Body of pancreas (tissue), 4 donors: ENCODE data around the gene TMEM121. TPM values are rescaled to one million over a fixed set of nuclear protein-coding genes. Genes with fewer than 3 reads are reported as not detected.

Experiments
- ATAC-seq: fragments of 150-250 bp; one replicate; pipeline ENCODE4 v1.9.1; 2016
- DNase-seq, 4 donors: peaks; one replicate each; pipeline ENCODE4 v3.0.0-alpha.2; 2019
- H3K27ac ChIP-seq, 4 donors: fragments of 200-600 bp; sonication (generic); 1 replicate in 3 of 4; 2 replicates in 1 of 4; pipeline versions ENCODE4 v1.5.1 to v1.6.1; 2016 to 2019; ENCODE audit warnings: mild to moderate bottlenecking in 1 of 4, mixed read lengths in 1 of 4, moderate library complexity in 1 of 4
- H3K27me3 ChIP-seq, 2 donors: fragments of 200-600 bp; sonication (generic); one replicate each; pipeline ENCODE4 v1.6.0; 2016; ENCODE audit warnings: mild to moderate bottlenecking in 1 of 2
- H3K36me3 ChIP-seq, 2 donors: fragments of 200-600 bp; sonication (generic); replicated peaks in 1 of 2; 2 replicates each; pipeline ENCODE4 v1.5.1; 2016; ENCODE audit warnings: low read depth in 2 of 2; ENCODE audit not compliant: insufficient read depth in 1 of 2
- H3K4me1 ChIP-seq: fragments of 200-600 bp; sonication (generic); one replicate; pipeline ENCODE4 v1.6.0; 2016
- H3K4me3 ChIP-seq, 2 donors: fragments of 200-600 bp; sonication (generic); 1 replicate in 1 of 2; 2 replicates in 1 of 2; pipeline ENCODE4 v1.5.1; 2016 to 2019
- H3K9me3 ChIP-seq, 3 donors: fragments of 200-600 bp; sonication (generic); 1 replicate in 2 of 3; 2 replicates in 1 of 3; pipeline ENCODE4 v1.5.1; 2016
- POLR2A ChIP-seq, 3 donors: fragments of 450-650 bp; IDR thresholded peaks; one replicate each; pipeline ENCODE4 v1.6.1; 2016; ENCODE audit warnings: antibody characterized with exemption in 3 of 3, mild to moderate bottlenecking in 2 of 3
- WGBS, 2 donors: methylation state at CpG; one replicate each; pipeline ENCODE4 v1.1.5; 2017; 5-methylcytosine and 5-hydroxymethylcytosine counted together
- intact Hi-C: fragments of 100-400 bp; cut with DNase I; formaldehyde crosslinking; loops from one replicate; pipeline ENCODE4 v1.15.1; 2023
- total RNA-seq, 2 donors: library from RNA; depleted of rRNA; stranded (reverse); fragments of >200 nt; gene quantifications; one replicate each; pipeline ENCODE4 v1.1.0, GENCODE V29; 2016
- TF ChIP-seq, protein P1 (sequence below), 7 experiments: fragments of 450-650 bp in 4 of 7; fragments of 200-600 bp in 3 of 7; sonication (generic) in 3 of 7; IDR thresholded peaks; one replicate each; pipeline ENCODE4 v1.5.1; 2016 to 2019; ENCODE audit warnings: antibody characterized with exemption in 7 of 7

The TMEM121 gene
- total RNA-seq, 2 donors from 2014 or later, result 4.2 to 13.8 TPM

DNA sequence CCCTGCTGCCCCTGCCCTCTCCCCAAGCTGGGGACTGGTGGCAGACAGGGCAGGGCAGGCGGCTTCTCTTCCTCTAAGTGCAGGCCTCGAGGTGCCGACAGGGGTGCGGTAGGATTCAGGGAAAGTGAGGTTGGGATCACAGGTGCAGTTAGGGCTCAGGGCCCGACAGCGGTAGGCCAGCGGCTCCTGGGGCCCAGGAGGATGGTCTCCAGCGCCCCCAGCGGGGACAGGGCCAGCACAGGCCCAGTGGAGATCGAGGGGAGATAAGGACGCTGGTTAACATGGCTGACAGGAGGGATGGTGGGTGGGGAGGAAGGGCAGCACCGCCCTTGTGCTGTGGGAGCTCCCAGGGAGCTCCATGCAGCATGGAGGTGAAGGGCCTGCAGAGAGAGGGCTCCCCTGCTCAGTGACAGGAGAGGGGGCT is 40.6 kb upstream of the TMEM121 start:
- peak in 3 of 4 donors; percentile 50 to 62 (median 61) for DNase-seq
- no peak for ATAC-seq
- intact Hi-C loops, result loop anchor here (5.0 kb wide), 1 partner anchor 118 kb away; no protein-coding TSS in a partner anchor

DNA sequence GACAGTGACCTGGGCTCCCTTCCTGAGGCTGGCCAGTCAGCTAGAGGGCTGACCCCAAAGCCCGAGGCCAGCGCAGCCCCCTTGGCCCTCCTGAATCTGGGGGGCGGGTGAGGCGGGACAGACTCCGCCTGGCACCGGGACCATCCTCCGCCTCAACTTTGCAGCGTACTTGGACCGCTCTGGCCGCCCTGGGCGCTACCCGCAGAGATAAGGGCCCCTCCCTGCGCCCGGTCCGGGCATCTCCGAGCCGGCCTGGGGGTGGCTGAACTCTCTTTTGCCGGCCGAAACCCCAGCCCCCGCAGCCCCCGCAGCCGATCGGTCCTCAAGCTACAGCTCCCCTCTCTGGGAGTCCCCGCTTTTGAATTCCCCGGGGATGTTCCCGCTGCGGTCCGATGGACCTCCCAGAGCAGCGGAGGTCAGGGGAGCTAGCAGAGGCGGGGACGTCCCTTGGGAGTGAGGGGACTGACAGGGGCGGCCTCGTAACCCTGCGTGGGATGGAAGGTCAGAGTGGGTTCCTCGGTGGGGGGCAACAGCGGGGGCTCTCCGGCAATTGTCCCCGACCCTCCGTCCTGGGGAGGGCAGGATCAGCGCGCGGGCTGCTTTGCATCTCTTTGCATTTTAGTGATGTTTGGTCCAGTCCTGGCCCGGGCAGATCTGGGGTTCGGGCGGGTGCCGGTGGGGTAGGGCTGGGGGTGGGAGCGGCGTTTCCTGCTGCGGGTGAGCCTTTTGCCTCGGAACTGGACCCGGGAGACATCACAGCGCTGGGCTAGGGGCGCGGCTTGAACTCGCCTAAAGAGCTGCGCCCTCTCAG is 40.0 kb upstream of the TMEM121 start, which contains the start of gene CRIP1:
Gene CRIP1 (plus strand): TSS at position 724 of the 811 bp plus-strand sequence. CDS start 374 bp downstream, outside the sequence.
- intact Hi-C loops, result loop anchor here (5.0 kb wide), 1 partner anchor 119 kb away; no protein-coding TSS in a partner anchor
- DNase-seq (no peak), ATAC-seq (no peak)
- Histone ChIP-seq H3K4me3 (no peak within 1 kb of the TSS), H3K9me3 (no peaks in the 10 kb centered on the region), H3K27me3 (peaks cover 0 to 18% of the 10 kb centered on the region in 2 donors), H3K27ac (peak within 1 kb of the TSS in 2 of 4 donors; percentile 20 to 49), H3K36me3 (no peaks in the 10 kb centered on the region), H3K4me1 (peaks cover 74% of the 10 kb centered on the region)
- no peak for TF ChIP-seq POLR2A (IDR thresholded peaks at IDR 0.05)
- TF ChIP-seq, protein P1, sequence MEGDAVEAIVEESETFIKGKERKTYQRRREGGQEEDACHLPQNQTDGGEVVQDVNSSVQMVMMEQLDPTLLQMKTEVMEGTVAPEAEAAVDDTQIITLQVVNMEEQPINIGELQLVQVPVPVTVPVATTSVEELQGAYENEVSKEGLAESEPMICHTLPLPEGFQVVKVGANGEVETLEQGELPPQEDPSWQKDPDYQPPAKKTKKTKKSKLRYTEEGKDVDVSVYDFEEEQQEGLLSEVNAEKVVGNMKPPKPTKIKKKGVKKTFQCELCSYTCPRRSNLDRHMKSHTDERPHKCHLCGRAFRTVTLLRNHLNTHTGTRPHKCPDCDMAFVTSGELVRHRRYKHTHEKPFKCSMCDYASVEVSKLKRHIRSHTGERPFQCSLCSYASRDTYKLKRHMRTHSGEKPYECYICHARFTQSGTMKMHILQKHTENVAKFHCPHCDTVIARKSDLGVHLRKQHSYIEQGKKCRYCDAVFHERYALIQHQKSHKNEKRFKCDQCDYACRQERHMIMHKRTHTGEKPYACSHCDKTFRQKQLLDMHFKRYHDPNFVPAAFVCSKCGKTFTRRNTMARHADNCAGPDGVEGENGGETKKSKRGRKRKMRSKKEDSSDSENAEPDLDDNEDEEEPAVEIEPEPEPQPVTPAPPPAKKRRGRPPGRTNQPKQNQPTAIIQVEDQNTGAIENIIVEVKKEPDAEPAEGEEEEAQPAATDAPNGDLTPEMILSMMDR (IDR thresholded peaks at IDR 0.05), result no peak
- 7% methylated on average over 56 of the region's 56 CpGs; no CpG with 5 or more reads in 1 of the 2 donors for WGBS, 2 donors

More for the DNA sequence above, 40.6 kb upstream of the TMEM121 start:
- 8 to 17% methylated on average over 2 to 12 of the region's 12 CpGs for WGBS, 2 donors
- TF ChIP-seq, protein P1 (IDR thresholded peaks at IDR 0.05), result peak in 6 of 7 experiments; percentile 15 to 48 (median 40)
- no peak for TF ChIP-seq POLR2A (IDR thresholded peaks at IDR 0.05)
- Histone ChIP-seq H3K4me1 (peaks cover 78% of the 10 kb centered on the region), H3K4me3 (no peak overlapping the region), H3K9me3 (no peaks in the 10 kb centered on the region), H3K36me3 (no peaks in the 10 kb centered on the region), H3K27me3 (peaks cover 0 to 18% of the 10 kb centered on the region in 2 donors), H3K27ac (peak overlapping the region in 1 of 4 donors; percentile 20)

DNA sequence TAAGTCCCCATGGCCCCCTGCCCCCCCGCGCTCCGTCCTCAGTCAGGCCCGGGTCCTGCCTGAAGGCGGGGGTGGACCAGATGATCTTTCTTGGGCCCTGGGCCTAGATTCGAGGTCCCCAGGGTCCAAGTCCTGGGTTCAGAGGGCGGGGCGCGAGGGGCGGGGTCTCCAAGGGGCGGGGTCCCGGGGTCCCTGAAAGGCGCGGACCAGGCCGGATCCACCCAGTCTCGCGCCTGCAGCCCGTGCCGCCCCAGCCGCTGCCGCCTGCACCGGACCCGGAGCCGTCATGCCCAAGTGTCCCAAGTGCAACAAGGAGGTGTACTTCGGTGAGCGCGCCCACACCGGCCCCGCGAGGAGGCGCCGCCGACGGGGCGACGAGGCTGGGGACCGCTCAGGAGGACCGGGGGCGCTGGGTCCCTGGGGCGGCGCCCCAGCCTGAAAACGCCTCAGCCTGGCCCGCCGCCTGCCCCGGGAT is 39.4 kb upstream of the TMEM121 start:
- Histone ChIP-seq H3K36me3 (no peaks in the 10 kb centered on the region), H3K27me3 (peaks cover 0 to 18% of the 10 kb centered on the region in 2 donors), H3K4me3 (no peak overlapping the region), H3K4me1 (peaks cover 76% of the 10 kb centered on the region), H3K9me3 (no peaks in the 10 kb centered on the region), H3K27ac (peak overlapping the region in 2 of 4 donors; percentile 12 to 49)
- ATAC-seq (no peak), DNase-seq (no peak)
- intact Hi-C loops, result loop anchor here (5.0 kb wide), 1 partner anchor 120 kb away; no protein-coding TSS in a partner anchor
- TF ChIP-seq, protein P1 (IDR thresholded peaks at IDR 0.05), result no peak
- TF ChIP-seq POLR2A (IDR thresholded peaks at IDR 0.05), result no peak
- 2% methylated on average over 44 of the region's 45 CpGs; no CpG with 5 or more reads in 1 of the 2 donors for WGBS, 2 donors

DNA sequence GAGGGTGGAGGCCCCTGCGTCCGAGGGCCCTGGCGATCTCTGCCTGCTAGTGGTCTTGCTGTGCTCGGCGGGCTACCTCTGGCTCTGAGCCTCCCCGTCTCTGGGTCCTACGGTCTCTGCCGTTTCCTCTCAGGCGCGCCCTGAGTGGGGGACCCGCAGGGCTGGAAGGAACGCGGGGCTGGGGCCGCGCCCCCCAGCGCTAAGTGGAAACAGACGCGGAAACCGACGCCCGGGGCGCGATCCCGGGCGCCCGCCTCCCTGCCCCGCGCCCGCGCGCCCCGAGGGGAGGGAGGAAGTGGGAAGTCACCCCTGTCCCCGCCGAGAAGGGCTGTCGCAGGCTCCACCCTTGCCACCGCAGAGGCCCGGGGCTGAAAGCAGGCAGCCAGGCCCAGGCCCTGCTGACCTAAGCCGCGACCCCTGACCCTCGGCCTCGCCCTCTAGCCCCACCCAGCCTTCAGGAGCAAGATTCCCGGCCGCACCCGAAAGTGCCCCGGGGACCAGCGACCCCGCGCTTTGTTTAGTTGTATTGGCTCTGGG is 38.9 kb upstream of the TMEM121 start:
- Histone ChIP-seq H3K36me3 (no peaks in the 10 kb centered on the region), H3K27ac (peak overlapping the region in 2 of 4 donors; percentile 12 to 49), H3K27me3 (peaks cover 0 to 18% of the 10 kb centered on the region in 2 donors), H3K9me3 (no peaks in the 10 kb centered on the region), H3K4me1 (peaks cover 76% of the 10 kb centered on the region), H3K4me3 (no peak overlapping the region)
- ATAC-seq, result no peak
- 6% methylated on average over 7 to 42 of the region's 48 CpGs for WGBS, 2 donors
- TF ChIP-seq, protein P1 (IDR thresholded peaks at IDR 0.05), result no peak
- peak in 1 of 3 donors; percentile 12 for TF ChIP-seq POLR2A (IDR thresholded peaks at IDR 0.05)
- intact Hi-C loops, result loop anchor here (5.0 kb wide), 1 partner anchor 120 kb away; no protein-coding TSS in a partner anchor
- peak in 1 of 4 donors; percentile 45 for DNase-seq
